NCI-H2081 (cell line): ENCODE results near the gene HEY2.
"Not testable (repeated sequence)": the region's sequence is repeated elsewhere in the genome, so short reads cannot be mapped to it uniquely, and the experiment has no call there.

Experiments
- DNase-seq, 2 experiments: peaks; one replicate each; lab custom pipeline; 2025; lab: John Stamatoyannopoulos, UW

The HEY2 gene

DNA sequence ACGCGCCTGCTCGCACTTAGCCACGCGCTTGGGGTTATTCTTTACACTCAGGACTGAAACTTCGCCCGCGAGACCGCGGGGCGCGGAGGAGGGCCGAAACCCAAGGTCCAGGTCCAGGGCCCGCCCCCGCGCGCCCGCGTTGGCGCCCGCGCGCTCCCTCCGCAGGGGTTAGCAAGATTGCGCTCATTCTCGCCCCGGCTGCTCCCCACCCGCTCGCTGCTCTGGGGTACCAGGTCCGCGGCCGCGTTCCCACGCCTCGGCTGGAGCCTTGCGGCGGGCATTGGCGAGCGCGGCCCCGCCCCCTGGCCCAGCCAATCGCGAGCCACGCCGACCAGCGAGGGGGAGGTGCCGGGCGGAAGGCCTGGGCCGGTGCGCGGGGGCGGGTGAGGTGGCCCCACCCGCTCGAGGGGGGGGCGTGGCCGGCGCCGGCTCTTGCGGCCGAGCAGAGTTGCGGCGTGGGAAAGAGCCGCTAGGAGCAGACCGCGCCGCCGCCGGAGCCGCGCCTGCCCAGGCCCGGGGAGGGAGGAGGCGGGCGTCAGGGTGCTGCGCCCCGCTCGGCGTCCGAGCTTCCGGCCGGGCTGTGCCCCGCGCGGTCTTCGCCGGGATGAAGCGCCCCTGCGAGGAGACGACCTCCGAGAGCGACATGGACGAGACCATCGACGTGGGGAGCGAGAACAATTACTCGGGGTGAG lies at the start of gene HEY2:
TSS of gene HEY2 (plus strand) at position 460 of the 692 bp plus-strand sequence. CDS start at position 605, 145 bp downstream.
- peak; percentile 69 to 79 for DNase-seq

DNA sequence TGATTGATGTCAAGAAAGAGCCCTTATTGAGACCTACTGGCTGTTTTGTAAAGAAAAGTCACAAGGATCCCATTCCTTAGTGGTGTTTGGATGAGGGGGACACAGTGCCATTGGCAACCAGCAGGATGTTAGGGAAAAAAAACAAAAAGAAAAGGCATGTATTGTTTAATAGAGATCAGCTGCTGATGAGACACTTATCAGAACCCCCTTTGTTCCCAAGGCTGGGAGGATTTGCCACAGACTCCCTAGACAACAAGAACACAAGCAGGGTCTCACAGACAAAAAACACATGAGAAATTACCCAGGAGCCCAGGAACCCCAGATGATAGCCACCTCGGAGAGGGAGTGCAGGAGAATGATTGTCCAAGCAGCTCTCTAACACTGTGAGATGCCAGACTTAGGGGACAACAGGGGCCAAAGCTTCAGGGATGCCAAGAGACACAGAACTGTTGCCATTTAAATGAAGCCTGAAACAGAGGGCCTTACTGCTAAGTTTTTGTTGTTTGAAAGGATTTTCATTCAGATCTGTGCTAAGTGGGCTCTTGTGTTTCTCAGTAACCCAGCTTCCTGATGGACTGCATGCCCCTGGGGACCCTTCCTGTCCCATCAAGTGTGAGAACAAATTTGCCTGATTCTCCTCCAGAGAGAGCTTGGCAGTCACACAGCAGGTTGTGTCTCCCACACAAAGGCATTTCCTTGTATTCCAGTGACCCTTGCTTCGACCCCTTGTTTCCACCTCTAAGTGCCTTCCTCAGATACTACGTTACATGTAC lies 48.7 kb upstream of the HEY2 start:
- DNase-seq = no peak

DNA sequence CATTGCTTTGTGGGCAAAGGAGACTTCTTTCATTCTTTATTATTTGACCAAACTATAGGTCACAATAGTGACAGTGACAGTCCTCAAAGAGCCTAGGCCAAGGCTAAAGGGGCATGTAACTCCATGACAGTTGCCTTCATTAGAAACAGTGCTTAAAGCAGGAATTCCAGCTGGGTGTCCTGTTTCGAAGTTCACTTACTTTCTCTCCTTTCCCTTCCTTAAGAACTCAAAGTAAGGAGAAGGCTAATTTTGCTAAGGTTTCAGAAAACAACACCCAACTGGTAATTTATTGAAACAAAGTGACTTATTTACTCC lies 48.1 kb upstream of the HEY2 start:
- no peak for DNase-seq

DNA sequence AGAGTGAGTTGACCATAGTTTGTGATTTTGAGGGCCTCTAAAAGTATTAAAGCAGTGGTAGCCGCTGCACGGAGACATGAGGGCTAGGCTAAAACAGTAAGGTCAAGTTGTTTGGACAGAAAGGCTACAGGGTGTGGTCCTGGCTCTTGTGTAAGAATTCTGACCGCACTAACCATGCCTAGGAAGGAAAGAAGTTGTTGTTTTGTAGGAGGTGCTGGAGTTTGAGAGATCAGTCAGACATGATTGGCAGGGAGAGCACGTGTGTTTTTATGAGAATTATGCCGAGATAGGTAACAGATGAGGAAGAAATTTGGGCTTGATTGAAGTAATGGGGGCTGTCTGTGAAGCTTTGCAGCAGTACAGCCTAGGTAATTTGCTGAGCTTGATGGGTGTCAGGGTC lies 45.5 kb upstream of the HEY2 start:
- DNase-seq = not testable (repeated sequence)

DNA sequence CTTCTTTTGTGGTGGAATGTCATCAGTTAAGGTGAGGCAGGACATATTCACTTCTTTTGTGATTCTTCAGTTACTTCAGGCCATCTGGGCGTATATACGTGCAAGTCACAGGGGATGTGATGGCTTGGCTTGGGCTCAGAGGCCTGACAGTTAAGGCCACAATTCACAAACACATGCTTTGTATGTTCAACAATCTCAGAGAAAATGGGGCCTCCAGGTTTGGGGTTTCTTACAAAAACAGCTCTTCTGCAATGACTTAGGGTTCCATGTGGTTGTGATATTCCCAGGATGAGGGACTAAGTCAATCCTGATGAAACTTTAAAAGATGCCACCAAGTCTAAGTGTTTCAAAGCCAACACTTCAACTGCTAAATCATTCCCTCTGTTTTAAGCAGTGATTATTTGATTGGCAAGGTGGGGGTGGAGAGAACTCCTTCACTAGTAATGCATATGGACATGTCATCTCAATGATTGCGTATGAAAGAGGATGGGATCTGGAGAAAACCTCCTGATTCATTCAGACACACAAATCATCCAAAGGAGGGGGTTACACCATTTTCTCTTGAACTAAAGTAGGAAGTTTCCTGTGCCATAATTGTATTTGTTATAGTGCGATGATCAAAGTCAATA lies 41.7 kb upstream of the HEY2 start:
- no peak for DNase-seq

DNA sequence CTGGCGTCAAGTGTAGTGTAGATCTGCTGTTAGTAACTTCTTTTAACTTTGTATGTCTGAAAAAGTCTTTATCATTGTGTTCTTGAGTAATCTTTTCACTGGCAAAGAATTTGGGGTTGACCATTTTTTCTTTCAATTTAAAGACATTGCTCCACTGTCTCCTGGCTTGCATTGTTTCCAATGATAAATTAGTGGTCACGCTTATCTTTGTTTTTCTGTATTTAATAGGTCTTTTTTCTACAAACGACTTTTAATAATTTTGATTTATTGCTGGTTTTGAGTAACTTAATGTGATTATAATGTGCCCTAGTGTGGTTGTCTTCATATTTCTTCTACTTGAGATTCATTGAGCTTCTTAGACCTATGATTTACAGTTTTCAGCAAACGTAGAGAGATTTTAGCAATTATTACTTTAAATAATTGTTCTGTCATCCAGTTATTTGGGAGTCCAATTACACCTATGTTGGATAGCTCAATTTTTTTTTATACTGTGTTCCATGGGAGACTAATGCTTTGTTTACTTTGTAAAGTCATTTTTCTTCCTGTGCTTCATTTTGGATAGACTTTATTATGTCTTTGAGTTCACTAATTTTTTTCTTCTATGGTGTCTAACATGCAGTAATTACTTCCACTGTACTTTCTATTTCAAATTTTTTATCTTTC lies 38.3 kb upstream of the HEY2 start:
- DNase-seq = no peak

DNA sequence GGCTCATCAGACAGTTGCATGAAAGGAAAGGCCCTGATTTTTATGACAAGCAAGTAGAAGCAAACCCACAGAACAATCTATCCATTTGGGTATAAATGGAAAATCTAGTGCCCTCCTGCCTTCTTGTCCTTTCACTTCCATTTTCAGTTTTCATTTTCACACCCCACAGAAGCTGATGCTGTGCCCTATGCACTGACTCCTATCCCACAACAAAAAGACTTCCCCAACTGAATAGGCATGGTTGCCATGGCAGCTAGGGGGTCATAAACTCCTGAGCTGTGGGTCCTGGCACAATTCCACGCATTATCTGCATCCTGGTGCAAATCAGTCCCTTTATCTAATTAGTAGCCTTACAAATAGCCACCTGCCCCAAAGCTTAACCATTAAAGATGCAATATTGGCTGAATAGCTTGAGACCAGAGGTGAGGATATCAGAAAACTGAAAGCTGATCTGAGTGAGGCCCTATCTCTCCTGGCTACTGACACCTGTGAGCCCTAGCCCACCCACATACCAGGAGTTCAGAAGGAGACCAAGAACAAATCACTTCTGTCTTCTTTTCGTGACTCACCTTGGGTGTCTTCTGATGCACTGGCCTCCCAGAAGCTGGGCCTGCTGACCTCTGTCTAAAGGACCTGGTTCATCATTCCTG lies 34.9 kb upstream of the HEY2 start:
- peak in 1 of 2 experiments; percentile 40 for DNase-seq

- no peak for DNase-seq
Observed at GRCh38 chr6:125717120-125717731, 32.2 kb upstream of the HEY2 start.

DNA sequence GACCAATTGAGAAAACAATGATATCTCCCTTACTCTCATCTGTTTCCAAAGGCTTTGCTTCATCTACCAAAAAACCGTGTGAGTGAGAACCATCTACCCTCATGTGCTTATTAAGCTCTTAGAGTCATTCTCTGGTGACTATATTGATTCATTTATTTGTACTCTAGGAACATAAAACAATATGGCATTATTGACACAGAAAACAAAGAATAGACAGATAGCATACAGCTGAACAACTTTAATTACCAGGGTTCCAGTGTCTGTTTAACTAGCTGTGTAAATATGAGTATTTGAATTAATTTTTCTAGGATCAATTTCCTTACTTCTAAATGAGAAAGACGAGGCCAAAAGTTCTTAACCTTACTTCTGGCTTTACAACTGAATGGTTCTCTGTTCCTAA lies 31.3 kb upstream of the HEY2 start:
- DNase-seq = peak in 1 of 2 experiments; percentile 45

DNA sequence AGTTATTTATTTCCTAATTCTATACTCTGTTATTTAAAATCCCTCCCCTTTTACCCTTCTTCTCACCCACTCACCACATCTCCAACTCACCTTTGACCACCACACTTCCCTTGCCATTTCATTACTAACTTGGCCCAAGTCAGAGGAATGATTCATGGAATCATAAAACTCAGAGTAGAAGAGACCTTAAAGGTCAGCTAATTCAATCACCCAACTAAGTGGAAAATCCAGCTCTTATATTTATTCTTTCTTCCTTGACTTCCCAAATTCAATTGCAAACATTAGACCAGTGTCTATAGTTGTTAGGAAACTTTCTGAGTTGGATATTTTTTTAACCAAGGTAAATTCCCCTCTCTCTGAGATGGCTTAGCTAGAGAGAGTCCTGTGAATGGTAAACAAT lies 26.5 kb upstream of the HEY2 start:
- no peak for DNase-seq

DNA sequence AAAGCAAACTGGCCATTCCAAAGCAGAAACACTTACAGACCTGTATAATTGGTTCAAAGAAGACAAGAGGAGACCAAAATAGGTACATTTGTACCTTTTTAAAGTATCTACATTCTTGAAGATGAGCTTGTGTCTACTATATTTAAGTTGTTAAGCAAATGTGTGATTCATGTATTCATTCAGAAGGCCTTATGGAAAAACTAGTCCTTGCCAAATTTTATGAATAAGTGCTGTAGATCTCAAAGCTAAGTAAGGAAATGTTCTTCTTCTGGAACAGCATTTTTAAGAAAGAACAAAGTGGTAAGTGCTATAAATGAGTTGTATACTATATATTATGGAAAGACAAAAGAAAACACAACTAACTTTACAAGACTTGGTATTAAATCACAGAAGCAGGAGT lies 22.2 kb upstream of the HEY2 start:
- no peak for DNase-seq

DNA sequence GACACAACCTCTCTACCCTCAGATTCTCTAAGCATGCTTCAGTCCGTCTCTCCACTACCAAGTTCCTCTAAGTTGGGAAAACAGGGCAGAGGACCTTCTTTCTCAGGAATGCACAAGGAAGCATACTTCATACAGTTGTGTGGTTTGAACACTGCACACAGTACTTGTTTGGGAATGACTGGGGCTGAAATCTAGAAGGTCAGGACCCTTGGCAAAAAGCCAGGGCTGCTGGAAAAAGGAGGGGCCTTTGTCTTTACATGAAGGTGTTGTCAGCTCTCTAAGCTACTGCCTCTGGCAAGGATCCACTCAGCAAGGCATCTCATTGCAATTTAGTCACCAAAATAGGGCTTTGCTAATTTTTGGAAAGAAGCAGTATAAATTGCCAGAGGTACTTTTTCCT lies 20.7 kb upstream of the HEY2 start:
- no peak for DNase-seq

GRCh38 chr6:125729983-125730382 lies 19.4 kb upstream of the HEY2 start:
- no peak for DNase-seq

- DNase-seq = no peak
Observed at GRCh38 chr6:125732398-125732797, 17.0 kb upstream of the HEY2 start.

GRCh38 chr6:125733516-125734300 lies 15.7 kb upstream of the HEY2 start:
- no peak for DNase-seq

DNA sequence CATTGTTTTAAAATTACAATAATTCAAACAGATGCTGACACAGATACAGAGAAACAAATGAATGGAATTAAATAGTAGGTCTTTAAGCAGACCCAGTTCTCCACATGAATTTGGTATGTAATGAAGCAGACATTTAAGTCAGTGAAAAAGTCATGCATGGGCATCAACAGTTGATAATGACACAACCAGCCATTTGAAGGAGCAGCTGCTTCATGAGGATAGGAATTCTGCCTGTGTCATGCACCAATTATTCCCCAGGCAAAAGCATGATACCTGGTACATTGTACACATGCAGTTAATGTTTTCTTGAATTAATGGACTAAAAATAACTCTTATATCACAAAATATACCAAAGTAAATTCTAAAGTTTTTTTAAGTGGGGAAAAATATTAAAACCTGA lies 11.2 kb upstream of the HEY2 start:
- DNase-seq = no peak

GRCh38 chr6:125739364-125739763 lies 10.1 kb upstream of the HEY2 start:
- no peak for DNase-seq

- DNase-seq = no peak
Observed at GRCh38 chr6:125741336-125741735, 8.1 kb upstream of the HEY2 start.

DNA sequence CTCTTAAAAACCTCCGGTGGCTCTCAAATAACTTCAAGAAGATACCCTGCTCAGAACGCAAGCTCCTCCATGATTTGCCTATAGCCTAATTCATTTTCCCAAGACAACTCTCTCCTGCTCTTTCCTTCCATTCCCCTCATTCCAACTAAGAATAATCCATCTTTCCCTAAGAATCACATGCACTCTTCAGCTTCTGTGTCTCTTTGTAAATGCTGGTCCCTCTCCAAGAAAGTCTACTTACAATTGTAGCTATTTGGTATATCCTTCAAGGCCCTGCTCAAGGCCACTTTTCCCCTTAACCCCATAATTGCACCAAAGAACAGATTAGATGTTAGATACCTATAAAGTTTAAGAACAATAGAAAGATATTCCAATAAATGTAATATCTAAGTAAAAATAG lies 7.4 kb upstream of the HEY2 start:
- DNase-seq = no peak

- DNase-seq = no peak
Observed at GRCh38 chr6:125742464-125743120, 6.8 kb upstream of the HEY2 start.
